HEK293 (cell line): ENCODE results near the gene RAP1GAP.

ENCODE experiments used
- CTCF ChIA-PET: fragments of 350-600 bp; formaldehyde crosslinking; extraction: SDS; loops from one replicate; lab custom pipeline; 2021; ENCODE audit warnings: antibody characterized with exemption; lab: Yijun Ruan, JAX
- POLR2A ChIA-PET: fragments of 300-600 bp; formaldehyde crosslinking; extraction: SDS; loops from one replicate; lab custom pipeline; 2020; ENCODE audit warnings: antibody characterized with exemption, inconsistent platforms; lab: Yijun Ruan, JAX
- H3K27ac ChIP-seq: fragments of 200-500 bp; sonication (Bioruptor generic); 2 replicates; pipeline ENCODE4 v1.5.1; 2014; ENCODE audit warnings: low read depth, low read length, control low read depth, inconsistent platforms; ENCODE audit errors: extremely low read depth
- H3K36me3 ChIP-seq, 2 experiments: fragments of 200-500 bp in 1 of 2; sonication (Bioruptor generic) in 1 of 2; 1 replicate in 1 of 2; 2 replicates in 1 of 2; pipeline ENCODE4 v1.5.1; 2014 to 2017; ENCODE audit warnings: inconsistent platforms in 2 of 2, low read length in 2 of 2; ENCODE audit not compliant: control insufficient read depth in 2 of 2, insufficient read depth in 1 of 2
- H3K4me1 ChIP-seq: fragments of 200-500 bp; sonication (Bioruptor generic); 2 replicates; pipeline ENCODE4 v1.5.1; 2014; ENCODE audit warnings: mild to moderate bottlenecking, low read length, inconsistent platforms; ENCODE audit not compliant: control insufficient read depth, insufficient read depth
- H3K4me3 ChIP-seq: 2 replicates; pipeline ENCODE4 v1.5.1; 2011; ENCODE audit warnings: low read depth, mild to moderate bottlenecking, control low read depth, low read length, moderate library complexity
- H3K9me3 ChIP-seq: fragments of 200-500 bp; sonication (Bioruptor generic); 2 replicates; pipeline ENCODE4 v1.5.1; 2014; ENCODE audit warnings: low read depth, low read length, inconsistent platforms; ENCODE audit not compliant: control insufficient read depth, insufficient read depth
- BCL11A ChIP-seq: fragments of 450-650 bp; formaldehyde crosslinking; IDR thresholded peaks from 2 replicates; pipeline ENCODE4 v1.5.1; 2016; ENCODE audit warnings: low read depth, missing biosample characterization, missing genetic modification characterization
- GLIS2 ChIP-seq: fragments of 450-650 bp; formaldehyde crosslinking; IDR thresholded peaks from 2 replicates; pipeline ENCODE4 v1.5.1; 2016; ENCODE audit warnings: missing biosample characterization, missing genetic modification characterization
- HOXA7 ChIP-seq: sonication (generic); formaldehyde crosslinking; IDR thresholded peaks from 2 replicates; pipeline ENCODE4 v1.8.1; 2022; ENCODE audit warnings: missing genetic modification reagents, borderline replicate concordance
- KLF9 ChIP-seq: fragments of 450-650 bp; formaldehyde crosslinking; IDR thresholded peaks from 2 replicates; pipeline ENCODE4 v1.5.1; 2016; ENCODE audit warnings: missing biosample characterization, missing genetic modification characterization, low read depth
- WT1 ChIP-seq: fragments of 450-650 bp; formaldehyde crosslinking; IDR thresholded peaks from 2 replicates; pipeline ENCODE4 v1.5.1; 2016; ENCODE audit warnings: missing biosample characterization, missing genetic modification characterization
- YY2 ChIP-seq: fragments of 450-650 bp; formaldehyde crosslinking; IDR thresholded peaks from 2 replicates; pipeline ENCODE4 v1.5.1; 2016; ENCODE audit warnings: missing biosample characterization, missing genetic modification characterization
- ZBTB10 ChIP-seq: fragments of 450-650 bp; formaldehyde crosslinking; IDR thresholded peaks from 2 replicates; pipeline ENCODE4 v1.5.1; 2016; ENCODE audit warnings: missing biosample characterization, missing genetic modification characterization
- ZNF114 ChIP-seq: fragments of 450-650 bp; formaldehyde crosslinking; IDR thresholded peaks from 2 replicates; pipeline ENCODE4 v1.5.0; 2017; ENCODE audit warnings: missing biosample characterization, missing genetic modification characterization
- ZNF169 ChIP-seq: fragments of 450-650 bp; formaldehyde crosslinking; IDR thresholded peaks from 2 replicates; pipeline ENCODE4 v1.5.1; 2016; ENCODE audit warnings: missing biosample characterization, missing genetic modification characterization
- ZNF239 ChIP-seq: fragments of 450-650 bp; formaldehyde crosslinking; IDR thresholded peaks from 2 replicates; pipeline ENCODE4 v1.5.1; 2016; ENCODE audit warnings: missing biosample characterization, missing genetic modification characterization
- ZNF341 ChIP-seq: fragments of 450-650 bp; formaldehyde crosslinking; IDR thresholded peaks from 2 replicates; pipeline ENCODE4; 2016; ENCODE audit warnings: low read depth, missing biosample characterization, missing genetic modification characterization
- ZNF362 ChIP-seq: fragments of 450-650 bp; formaldehyde crosslinking; IDR thresholded peaks from 2 replicates; pipeline ENCODE4 v1.5.1; 2016; ENCODE audit warnings: missing biosample characterization, missing genetic modification characterization
- ZNF580 ChIP-seq: fragments of 450-650 bp; formaldehyde crosslinking; IDR thresholded peaks from 2 replicates; pipeline ENCODE4 v1.5.1; 2016; ENCODE audit warnings: missing biosample characterization, missing genetic modification characterization
- ZNF664 ChIP-seq: fragments of 450-650 bp; formaldehyde crosslinking; IDR thresholded peaks from 2 replicates; pipeline ENCODE4 v1.5.1; 2016; ENCODE audit warnings: missing biosample characterization, missing genetic modification characterization
- ZNF692 ChIP-seq: fragments of 450-650 bp; formaldehyde crosslinking; IDR thresholded peaks from 2 replicates; pipeline ENCODE4 v1.5.1; 2016; ENCODE audit warnings: missing biosample characterization, missing genetic modification characterization
- ZNF768 ChIP-seq: fragments of 450-650 bp; formaldehyde crosslinking; IDR thresholded peaks from 2 replicates; pipeline ENCODE4 v1.5.1; 2018; ENCODE audit warnings: missing biosample characterization, mild to moderate bottlenecking, missing genetic modification characterization
- ZSCAN4 ChIP-seq: fragments of 450-650 bp; formaldehyde crosslinking; IDR thresholded peaks from 2 replicates; pipeline ENCODE4 v1.5.1; 2017; ENCODE audit warnings: missing biosample characterization, missing genetic modification characterization

The RAP1GAP gene

GRCh38 chr1:21625390-21626190 lies 43.6 kb downstream of the RAP1GAP start (continued):
- no peak for TF ChIP-seq HOXA7
- TF ChIP-seq BCL11A: no peak
- TF ChIP-seq ZNF114 (tag by site-specific recombination): no peak
- TF ChIP-seq ZNF362: no peak
- no peak for TF ChIP-seq ZNF169 (tag by site-specific recombination)

- ChIA-PET CTCF (interaction anchor here (0.5 to 1.2 kb wide), 2 partner anchors 26 to 34 kb away, joined by 3 to 5 read pairs; no protein-coding TSS in a partner anchor), POLR2A (no interaction called here)
- peaks cover 4% of the 10 kb centered on the region; the same call in 1 of the 2 replicates for H3K4me1 ChIP-seq
- no peak for TF ChIP-seq ZNF664
- 0 out of 2 replicates have a peak, but pooled peaks have one; percentile 43 for TF ChIP-seq ZNF768
- TF ChIP-seq GLIS2 (tag by site-specific recombination): peak; percentile 27; the same call in 1 of the 2 replicates
- no peak for TF ChIP-seq ZNF580
- no peaks in the 10 kb centered on the region for H3K36me3 ChIP-seq
- no peaks in the 10 kb centered on the region for H3K9me3 ChIP-seq
- H3K4me3 ChIP-seq: no peak overlapping the region
- H3K27ac ChIP-seq: no peak overlapping the region
Observed at GRCh38 chr1:21624571-21625389, 44.4 kb downstream of the RAP1GAP start.

- H3K36me3 ChIP-seq: no peaks in the 10 kb centered on the region
- 0 out of 2 replicates have a peak, but pooled peaks have one; percentile 59 for TF ChIP-seq YY2
- no peak for TF ChIP-seq WT1
- TF ChIP-seq, all 188 proteins: peak for 1
- CTCF ChIA-PET: interaction anchor here (0.6 to 1.0 kb wide), 2 partner anchors 27 to 368 kb away, joined by 3 to 4 read pairs; no protein-coding TSS in a partner anchor
- H3K9me3 ChIP-seq: no peaks in the 10 kb centered on the region
- no peak overlapping the region for H3K4me3 ChIP-seq
- H3K4me1 ChIP-seq: peaks cover 4% of the 10 kb centered on the region; the same call in 1 of the 2 replicates
- H3K27ac ChIP-seq: no peak overlapping the region
- POLR2A ChIA-PET: no interaction called here
Observed at GRCh38 chr1:21623410-21623961, 45.7 kb downstream of the RAP1GAP start.

- no peak overlapping the region for H3K4me3 ChIP-seq
- ChIA-PET POLR2A (no interaction called here), CTCF (interaction anchor here (0.6 to 1.3 kb wide), 3 partner anchors 27 to 367 kb away, joined by 3 to 4 read pairs (median 3); no protein-coding TSS in a partner anchor)
- no peaks in the 10 kb centered on the region for H3K36me3 ChIP-seq
- H3K9me3 ChIP-seq: no peaks in the 10 kb centered on the region
- H3K27ac ChIP-seq: no peak overlapping the region; the same call in 1 of the 2 replicates
- peaks cover 4% of the 10 kb centered on the region; the same call in 1 of the 2 replicates for H3K4me1 ChIP-seq
- TF ChIP-seq ZNF341 (tag by site-specific recombination) (no peak), ZBTB10 (tag by site-specific recombination) (peak; percentile 33; the same call in 1 of the 2 replicates), GLIS2 (tag by site-specific recombination) (peak; percentile 84), ZSCAN4 (tag by site-specific recombination) (no peak), ZNF692 (tag by site-specific recombination) (0 out of 2 replicates have a peak, but pooled peaks have one; percentile 21), KLF9 (tag by site-specific recombination) (no peak), ZNF239 (no peak)
Observed at GRCh38 chr1:21622466-21623315, 46.5 kb downstream of the RAP1GAP start.
